Vagina (tissue), 2 donors: ENCODE measurements around the gene CNST.

Source experiments
- CTCF ChIP-seq, 3 experiments: fragments of 450-650 bp in 2 of 3; fragments of 200-600 bp in 1 of 3; sonication (generic) in 1 of 3; IDR thresholded peaks; one replicate each; pipeline ENCODE4 v1.5.1; 2017 to 2019; ENCODE audit warnings: antibody characterized with exemption in 3 of 3, mild to moderate bottlenecking in 2 of 3, moderate library complexity in 2 of 3
- POLR2AphosphoS5 ChIP-seq, 2 donors: sonication (generic); formaldehyde crosslinking; IDR thresholded peaks; one replicate each; pipeline ENCODE4 v1.9.0; 2017; ENCODE audit warnings: antibody characterized with exemption in 2 of 2, mild to moderate bottlenecking in 2 of 2, low read depth in 1 of 2; ENCODE audit not compliant: insufficient read depth in 1 of 2

- no peak for TF ChIP-seq CTCF (IDR thresholded peaks at IDR 0.05)
- no peak for TF ChIP-seq POLR2AphosphoS5 (IDR thresholded peaks at IDR 0.05; ENCODE audit: insufficient read depth in 1 of 2, low read depth in 1 of 2)
These were observed 14.1 kb upstream of the CNST start for GRCh38 chr1:246552110-246552509.
